ENCODE data around the gene NPAS3.

NPAS3 gene

GRCh38 chr14:33679461-33680225 lies 741.0 kb downstream of the NPAS3 start:
- in situ Hi-C loops (cut with HindIII; ENCODE audit: low sequenced_read_pairs) = no loop called here

GRCh38 chr14:33680873-33681272 lies 742.2 kb downstream of the NPAS3 start:
- in situ Hi-C loops (cut with HindIII; ENCODE audit: low sequenced_read_pairs) = no loop called here

GRCh38 chr14:33682760-33683159 lies 744.1 kb downstream of the NPAS3 start:
- in situ Hi-C loops (cut with HindIII; ENCODE audit: low sequenced_read_pairs) = no loop called here

- in situ Hi-C loops (cut with HindIII; ENCODE audit: low sequenced_read_pairs) = no loop called here
Measured at GRCh38 chr14:33685026-33685425, 746.3 kb downstream of the NPAS3 start.

- in situ Hi-C loops (cut with HindIII; ENCODE audit: low sequenced_read_pairs) = no loop called here
Measured at GRCh38 chr14:33685698-33686097, 747.0 kb downstream of the NPAS3 start.

DNA sequence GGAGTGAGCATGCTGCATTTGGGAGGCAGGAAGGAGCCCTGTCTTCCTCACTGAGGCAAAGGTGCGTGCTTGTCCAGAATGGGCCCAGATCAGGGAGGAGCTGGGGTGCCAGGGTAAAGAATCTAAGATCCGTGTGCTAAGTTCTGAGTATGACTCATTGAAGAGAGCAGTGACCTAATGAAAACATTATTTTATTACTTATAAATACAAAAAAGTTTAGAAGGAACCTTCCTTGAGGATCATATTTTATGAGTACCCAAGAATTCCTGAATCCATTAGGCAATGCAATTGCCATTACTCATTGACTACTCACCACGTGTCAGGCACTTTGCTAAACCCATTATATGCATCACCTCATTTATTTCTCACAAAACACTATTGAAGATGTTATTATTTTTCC lies 747.5 kb downstream of the NPAS3 start:
- in situ Hi-C loops (cut with HindIII; ENCODE audit: low sequenced_read_pairs) = no loop called here

- in situ Hi-C loops (cut with HindIII; ENCODE audit: low sequenced_read_pairs) = no loop called here
Measured at GRCh38 chr14:33686856-33687255, 748.2 kb downstream of the NPAS3 start.

DNA sequence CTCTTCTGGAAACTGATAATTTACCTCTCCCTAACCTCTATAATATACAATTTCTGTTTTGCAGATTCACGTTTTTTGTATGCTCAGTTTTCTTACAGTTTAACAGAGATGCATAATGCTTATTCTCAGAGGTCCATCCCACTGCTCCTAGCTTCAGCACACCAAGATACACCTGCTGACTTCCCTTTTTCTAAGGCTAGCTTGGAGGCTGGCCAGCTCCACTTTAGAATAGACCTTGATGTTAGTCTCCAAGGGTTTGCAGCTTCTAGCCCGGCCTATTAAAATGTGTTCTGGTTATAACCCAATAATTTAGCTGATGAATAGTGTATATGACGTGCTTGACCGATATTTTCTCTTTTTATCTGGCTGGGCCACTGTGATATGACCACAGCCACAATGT lies 751.0 kb downstream of the NPAS3 start:
- in situ Hi-C loops (cut with HindIII; ENCODE audit: low sequenced_read_pairs) = no loop called here

DNA sequence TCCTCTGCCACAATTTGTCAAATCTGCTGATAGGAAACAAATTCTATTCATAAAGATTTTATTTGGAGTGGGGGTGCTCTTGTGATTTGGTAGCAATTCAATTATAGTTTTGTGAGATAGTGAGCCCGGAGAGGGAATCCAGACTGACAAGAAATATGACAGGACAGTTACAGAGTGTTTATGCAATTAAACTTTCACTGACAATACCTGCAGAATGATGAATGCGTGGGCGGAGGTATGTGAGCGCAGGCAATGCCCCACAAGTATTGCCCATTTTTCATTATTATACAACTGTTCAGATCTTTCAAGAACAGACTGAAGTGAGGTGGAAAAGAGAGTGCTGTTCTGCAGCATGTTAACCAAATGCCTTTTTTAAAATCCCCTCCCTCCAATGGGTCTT lies 753.2 kb downstream of the NPAS3 start:
- in situ Hi-C loops (cut with HindIII; ENCODE audit: low sequenced_read_pairs) = no loop called here

- in situ Hi-C loops (cut with HindIII; ENCODE audit: low sequenced_read_pairs) = no loop called here
Measured at GRCh38 chr14:33692762-33693161, 754.1 kb downstream of the NPAS3 start.

DNA sequence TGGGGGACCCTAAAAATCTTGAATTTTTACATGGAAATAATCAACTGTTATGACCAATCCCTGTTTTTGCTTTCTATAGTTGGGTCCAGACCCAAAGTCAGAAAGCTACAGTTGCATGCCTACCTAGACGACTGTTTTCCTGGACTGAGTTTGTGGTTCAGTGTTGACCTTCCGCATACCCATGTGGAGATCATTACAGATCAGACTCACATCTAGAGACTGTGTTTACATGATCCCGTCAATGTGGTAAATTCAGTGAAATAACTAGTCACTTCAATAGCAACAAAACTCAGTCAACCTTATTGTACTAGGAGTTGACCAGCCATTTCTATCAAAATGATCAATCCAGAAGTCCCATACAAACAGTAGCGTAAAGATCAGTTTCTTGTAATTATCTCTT lies 754.6 kb downstream of the NPAS3 start:
- in situ Hi-C loops (cut with HindIII; ENCODE audit: low sequenced_read_pairs) = no loop called here

DNA sequence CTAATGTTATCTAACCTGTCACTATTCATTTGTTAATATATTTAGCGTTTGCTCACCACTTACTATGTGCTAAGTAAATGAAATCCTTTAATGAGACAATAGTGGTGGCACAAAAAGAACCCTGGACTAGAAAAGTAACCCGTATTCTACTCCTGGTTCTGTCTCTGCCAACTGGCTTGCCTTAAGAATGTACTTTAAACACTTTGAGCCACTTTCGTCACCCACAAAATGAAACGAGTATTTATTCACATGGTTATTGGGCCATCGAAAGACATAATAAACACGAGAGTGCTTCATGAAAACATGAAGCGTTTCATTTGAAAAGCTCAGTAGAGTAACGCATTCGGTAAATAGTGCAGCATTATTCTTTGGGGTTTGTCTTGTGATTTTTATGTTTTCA lies 757.5 kb downstream of the NPAS3 start:
- in situ Hi-C loops (cut with HindIII; ENCODE audit: low sequenced_read_pairs) = no loop called here

- in situ Hi-C loops (cut with HindIII; ENCODE audit: low sequenced_read_pairs) = no loop called here
Measured at GRCh38 chr14:33699300-33699983, 760.8 kb downstream of the NPAS3 start.

DNA sequence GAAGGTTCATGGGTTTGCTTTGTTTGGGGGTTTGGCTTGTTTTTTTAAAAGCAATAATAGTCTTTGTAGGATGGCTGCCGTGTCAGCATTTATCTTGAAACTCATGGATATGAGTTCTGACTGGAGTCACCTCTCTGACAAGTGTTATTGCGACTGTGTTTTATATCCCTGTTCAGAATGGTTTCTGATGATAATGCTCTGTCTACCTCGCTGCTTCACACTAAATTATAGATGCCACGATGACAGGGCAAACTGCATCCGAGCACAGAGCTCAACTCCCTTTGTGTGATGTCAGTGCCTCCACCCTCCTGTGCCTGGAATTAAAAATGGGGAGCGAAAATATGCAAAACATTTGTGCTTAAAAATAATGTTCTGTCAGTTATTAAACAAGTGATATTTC lies 761.4 kb downstream of the NPAS3 start:
- in situ Hi-C loops (cut with HindIII; ENCODE audit: low sequenced_read_pairs) = no loop called here

GRCh38 chr14:33702293-33702692 lies 763.6 kb downstream of the NPAS3 start:
- in situ Hi-C loops (cut with HindIII; ENCODE audit: low sequenced_read_pairs) = no loop called here

DNA sequence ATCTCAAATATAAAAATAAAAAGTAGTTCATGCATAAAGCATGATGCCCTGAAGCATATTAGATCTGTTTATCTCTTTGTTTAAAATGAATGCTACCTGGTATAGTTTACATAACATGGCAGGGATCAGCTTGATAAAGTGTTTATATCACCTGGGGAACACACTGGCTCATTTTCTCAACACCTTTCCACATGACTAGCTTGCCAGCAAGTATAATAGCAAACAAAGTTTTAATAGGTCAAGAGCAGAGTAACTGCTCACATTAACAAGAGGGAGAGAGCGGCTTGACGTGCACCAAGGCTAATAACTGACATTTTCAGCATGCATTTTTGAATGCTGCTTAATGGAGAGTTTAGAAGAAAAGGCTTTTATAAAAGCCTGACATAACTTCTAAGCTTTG lies 765.8 kb downstream of the NPAS3 start:
- in situ Hi-C loops (cut with HindIII; ENCODE audit: low sequenced_read_pairs) = no loop called here

- in situ Hi-C loops (cut with HindIII; ENCODE audit: low sequenced_read_pairs) = no loop called here
Measured at GRCh38 chr14:33705490-33705889, 766.8 kb downstream of the NPAS3 start.

GRCh38 chr14:33707716-33708115 lies 769.0 kb downstream of the NPAS3 start:
- in situ Hi-C loops (cut with HindIII; ENCODE audit: low sequenced_read_pairs) = no loop called here

DNA sequence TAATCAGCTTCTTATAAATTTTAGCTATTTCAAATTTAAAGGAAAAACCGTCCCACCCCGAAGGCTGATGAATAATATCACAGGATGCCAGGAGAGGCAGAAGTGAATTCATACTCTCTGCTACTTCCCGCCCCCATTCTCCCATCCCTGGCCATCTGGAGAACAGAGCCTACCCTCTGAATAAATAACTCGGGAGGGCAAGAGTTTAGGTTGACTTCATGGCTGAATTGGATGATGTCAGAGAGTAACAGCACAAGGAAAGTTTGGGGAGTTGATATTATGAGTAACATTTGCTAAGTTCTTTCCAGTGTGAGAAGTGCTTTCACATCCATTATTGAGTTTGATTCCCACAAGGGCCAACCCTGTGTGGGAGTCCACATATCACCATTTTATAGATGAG lies 770.6 kb downstream of the NPAS3 start:
- in situ Hi-C loops (cut with HindIII; ENCODE audit: low sequenced_read_pairs) = no loop called here

DNA sequence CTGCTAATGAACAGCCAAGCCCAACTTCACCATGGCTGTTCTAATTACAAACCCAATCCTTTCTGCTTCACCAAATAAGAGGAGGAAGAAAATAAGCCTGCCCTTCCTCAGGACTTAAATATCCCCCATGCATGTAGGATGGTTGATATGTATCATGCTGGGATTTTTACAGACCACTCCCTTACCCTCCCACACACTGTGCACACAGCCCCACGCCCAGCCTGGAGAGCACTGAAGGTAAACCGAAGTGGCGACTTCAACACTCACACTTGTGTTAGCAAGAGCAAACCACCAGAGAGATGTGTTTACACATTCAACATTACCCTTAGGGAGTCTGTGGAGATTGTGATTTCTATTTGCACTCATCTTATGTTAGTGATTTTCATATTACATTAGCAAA lies 771.0 kb downstream of the NPAS3 start:
- in situ Hi-C loops (cut with HindIII; ENCODE audit: low sequenced_read_pairs) = no loop called here

- in situ Hi-C loops (cut with HindIII; ENCODE audit: low sequenced_read_pairs) = no loop called here
Measured at GRCh38 chr14:33710273-33710672, 771.6 kb downstream of the NPAS3 start.

DNA sequence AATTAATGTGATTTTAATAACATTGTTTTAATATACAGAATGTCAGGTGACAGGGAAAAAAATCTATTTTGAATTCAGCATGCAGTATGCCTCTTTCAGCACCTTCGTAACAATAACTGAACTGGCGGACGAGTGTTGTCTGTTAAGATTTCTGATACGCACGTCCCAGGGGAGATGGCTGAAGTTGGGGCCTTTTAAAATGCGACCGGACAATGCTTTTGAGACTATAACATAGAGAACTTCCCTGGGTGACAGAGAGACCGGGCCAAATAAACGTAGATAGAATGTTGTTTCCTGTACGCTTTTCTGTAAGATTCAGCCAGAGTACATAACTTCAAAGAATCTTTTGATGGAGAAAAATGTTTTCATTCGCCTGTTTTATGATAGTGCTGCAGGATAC lies 772.5 kb downstream of the NPAS3 start:
- in situ Hi-C loops (cut with HindIII; ENCODE audit: low sequenced_read_pairs) = no loop called here

DNA sequence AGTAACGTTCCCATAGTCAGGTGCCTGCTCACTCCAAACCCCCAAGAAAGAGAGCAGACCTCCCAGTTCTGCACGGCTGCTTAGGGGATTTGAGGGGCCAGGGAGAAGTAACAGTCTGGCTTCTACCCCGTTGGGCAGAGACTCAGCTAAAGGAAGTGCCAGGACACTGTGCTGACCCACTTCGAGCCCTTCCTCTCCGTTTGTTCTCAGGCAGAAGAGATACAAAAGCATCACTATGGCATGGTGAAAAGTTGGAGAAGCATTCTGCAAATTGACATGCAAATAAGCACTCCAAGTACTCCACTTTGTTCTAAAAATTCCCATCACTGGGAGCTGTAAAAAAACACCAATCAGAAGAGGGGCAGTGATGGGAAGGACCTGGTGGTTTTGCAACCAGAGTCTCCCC lies 773.1 kb downstream of the NPAS3 start:
- in situ Hi-C loops (cut with HindIII; ENCODE audit: low sequenced_read_pairs) = no loop called here
